SIG-M5 treated with dmso at 0.1 percent for 504 hours (cell line): ENCODE results near the gene ABCF2.

ENCODE experiments used
- DNase-seq: peaks from one replicate; lab custom pipeline; 2025; ENCODE audit not compliant: unreplicated experiment; lab: John Stamatoyannopoulos, UW

ABCF2 gene

GRCh38 chr7:151197932-151198331 is 29.1 kb downstream of the ABCF2 start:
- DNase-seq, result no peak

DNA sequence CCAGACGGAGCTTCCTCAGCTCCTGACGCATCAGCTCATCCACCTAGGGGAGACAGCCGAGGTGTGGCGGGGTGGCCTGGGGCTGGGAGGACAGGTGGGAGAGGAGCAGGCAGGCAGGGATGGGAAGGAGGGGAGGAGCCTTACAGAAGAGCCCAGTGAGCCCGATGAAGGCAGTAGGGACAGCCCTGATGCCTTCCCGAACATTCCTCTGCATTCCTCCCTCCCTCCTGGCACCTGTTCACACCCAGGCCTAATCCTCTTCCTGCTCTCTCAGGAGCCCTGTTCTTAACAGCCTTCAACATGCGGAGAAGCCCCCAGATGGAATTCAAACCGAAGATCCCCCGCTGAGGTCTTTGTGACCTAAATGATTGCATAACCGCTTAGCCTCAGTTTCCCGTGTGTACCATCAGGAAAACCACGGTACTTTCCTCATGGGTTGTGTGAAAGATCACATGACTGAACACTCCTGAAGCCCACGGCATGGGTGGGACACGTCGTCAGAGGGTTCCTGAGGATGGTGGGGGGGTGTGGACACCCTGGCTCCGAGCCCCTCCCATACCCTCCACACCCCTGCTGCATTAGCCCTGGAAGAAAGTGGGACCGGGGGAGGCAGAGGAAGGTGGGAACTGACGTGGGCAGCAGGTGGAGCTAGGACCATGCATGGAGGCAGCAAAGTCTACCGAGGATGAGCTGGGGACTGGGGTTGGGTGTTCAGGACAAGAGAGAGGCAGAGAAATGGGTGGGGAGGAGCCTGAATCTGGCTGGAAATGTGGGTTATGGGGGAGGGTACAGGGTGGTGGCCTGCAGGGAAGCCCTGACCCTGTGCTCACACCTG is 31.2 kb downstream of the ABCF2 start:
- DNase-seq, result no peak

- no peak for DNase-seq
Observed at GRCh38 chr7:151194188-151194587, 32.8 kb downstream of the ABCF2 start.

GRCh38 chr7:151193203-151193978 is 33.6 kb downstream of the ABCF2 start:
- no peak for DNase-seq

- no peak for DNase-seq
Observed at GRCh38 chr7:151192002-151192539, 34.9 kb downstream of the ABCF2 start.

DNA sequence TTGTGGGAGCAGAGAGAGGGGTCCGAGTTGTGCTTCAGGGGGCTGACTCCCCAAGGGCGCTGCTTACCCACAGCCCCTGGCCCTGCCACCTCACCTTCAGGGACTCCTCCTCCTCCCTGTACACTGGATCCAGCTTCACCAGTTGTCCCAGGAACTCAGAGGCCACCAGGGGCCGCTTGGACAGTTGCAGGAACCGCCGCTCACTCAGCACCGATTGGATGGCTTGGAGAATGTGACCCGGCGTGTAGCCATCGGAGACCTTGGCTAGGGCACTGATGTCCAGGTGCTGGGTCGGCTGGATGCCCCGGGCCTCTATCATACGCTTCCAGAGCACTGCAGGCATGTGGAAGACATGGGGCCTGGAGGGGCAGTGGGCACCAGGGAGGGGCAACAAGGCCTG is 35.5 kb downstream of the ABCF2 start:
- DNase-seq, result no peak

- DNase-seq, result no peak
Observed at GRCh38 chr7:151189038-151189437, 38.0 kb downstream of the ABCF2 start.

GRCh38 chr7:151188252-151188542 is 38.8 kb downstream of the ABCF2 start:
- DNase-seq, result no peak

GRCh38 chr7:151187409-151188251 is 39.4 kb downstream of the ABCF2 start:
- no peak for DNase-seq

- no peak for DNase-seq
Observed at GRCh38 chr7:151186640-151187408, 40.2 kb downstream of the ABCF2 start, which contains the start of gene ASB10. ASB10 (minus strand) TSS chr7:151187250; CDS start chr7:151187130, 120 bp downstream.

- DNase-seq, result no peak
Observed at GRCh38 chr7:151185762-151186639, 41.0 kb downstream of the ABCF2 start.

GRCh38 chr7:151181011-151181431 is 46.0 kb downstream of the ABCF2 start:
- DNase-seq, result no peak

GRCh38 chr7:151179946-151180345 is 47.1 kb downstream of the ABCF2 start:
- DNase-seq, result no peak

DNA sequence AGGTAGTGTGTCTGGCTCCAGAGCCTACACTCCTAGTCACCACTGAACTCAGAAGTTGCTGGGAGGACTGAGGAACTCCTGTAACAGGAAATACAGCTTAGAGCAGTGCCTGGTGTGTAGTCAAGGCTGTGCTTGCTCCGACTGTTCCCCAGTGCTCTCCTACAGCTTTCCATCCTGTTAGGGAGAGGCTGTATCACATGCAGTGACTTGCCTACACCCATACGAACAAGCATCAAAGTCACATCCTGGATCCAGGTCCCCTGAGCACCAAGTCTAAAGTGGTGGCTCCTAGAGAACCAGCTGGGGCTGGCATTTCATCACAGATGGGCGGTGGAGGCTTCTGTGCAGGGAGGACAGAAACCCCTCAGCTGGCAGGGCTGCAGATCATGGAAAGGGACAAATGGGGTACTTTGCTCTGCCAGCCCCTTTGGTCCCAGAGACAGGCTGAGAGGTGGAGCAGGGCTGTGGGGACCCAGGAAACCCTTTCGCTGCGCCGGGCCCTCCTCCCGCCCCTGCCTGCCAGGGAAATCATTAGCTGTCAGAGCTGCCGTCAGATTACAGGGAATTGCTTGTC is 47.6 kb downstream of the ABCF2 start:
- DNase-seq, result no peak

DNA sequence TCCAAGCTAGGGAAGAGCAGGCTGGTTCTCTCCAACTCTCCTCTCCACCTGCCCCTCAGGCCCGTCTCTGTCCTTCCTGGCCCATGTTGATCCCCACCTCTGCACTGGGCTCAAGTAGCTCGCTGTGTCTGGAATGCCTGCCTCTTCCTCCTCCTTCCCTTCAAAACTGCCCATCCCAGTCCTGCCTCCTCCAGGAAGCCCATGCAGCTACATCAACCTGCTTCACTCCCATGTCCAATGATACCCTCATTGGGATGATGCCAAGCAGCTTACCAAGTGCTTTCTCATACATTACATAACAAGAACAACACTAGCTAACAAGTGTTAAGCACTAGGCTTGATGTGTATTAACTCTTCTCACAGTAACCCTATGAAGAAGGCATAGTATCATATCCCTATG is 48.2 kb downstream of the ABCF2 start:
- DNase-seq, result no peak

DNA sequence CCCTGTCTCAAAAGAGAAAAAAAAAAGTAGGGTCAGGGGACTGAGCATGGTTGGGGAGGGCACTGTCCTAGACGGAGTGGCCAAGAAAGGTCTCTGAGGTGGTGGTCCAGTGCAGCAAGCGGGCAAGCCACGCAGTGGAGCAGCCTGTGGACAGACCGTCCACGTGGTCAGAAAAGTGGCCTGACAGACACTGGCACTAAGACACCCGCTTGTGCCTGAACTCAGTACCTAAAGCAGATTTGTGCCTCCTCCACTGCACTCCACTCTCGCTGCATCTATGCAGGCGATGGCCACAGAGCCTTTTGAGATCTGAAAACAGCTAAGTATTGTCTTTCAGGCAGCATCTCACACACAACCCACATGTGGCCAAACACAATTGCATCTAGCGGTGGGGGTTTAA is 48.8 kb downstream of the ABCF2 start:
- no peak for DNase-seq

DNA sequence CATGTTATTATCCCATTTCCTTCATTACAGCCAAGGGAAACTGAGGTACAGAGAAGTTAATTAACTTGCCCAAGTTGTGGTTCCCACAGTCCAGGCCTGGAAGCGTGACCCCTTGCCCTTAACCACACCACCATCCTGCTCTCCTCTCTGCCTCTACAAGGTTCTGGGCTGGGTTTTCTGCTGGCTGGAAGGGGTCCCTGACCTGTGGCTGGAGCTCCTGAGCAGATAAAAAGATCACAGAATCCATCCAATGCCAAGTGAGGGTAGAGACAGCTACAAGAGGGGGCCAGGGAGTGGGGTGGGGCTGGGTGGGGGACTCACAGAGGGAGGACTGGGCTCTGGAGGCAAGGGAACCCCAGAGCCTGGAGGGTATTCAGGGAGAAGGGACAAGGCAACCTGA is 49.7 kb downstream of the ABCF2 start:
- DNase-seq, result no peak

GRCh38 chr7:151176401-151176800 is 50.6 kb downstream of the ABCF2 start:
- no peak for DNase-seq

- DNase-seq, result no peak
Observed at GRCh38 chr7:151175793-151176311, 51.2 kb downstream of the ABCF2 start.
